Measurements from ENCODE around the gene MPZL1. TPM values are rescaled to one million over a fixed set of nuclear protein-coding genes. Genes with fewer than 3 reads are reported as not detected.

Gene MPZL1
- total and polyA plus RNA-seq, 3 donors from 2014 or later = 148 to 160 (median 154) TPM

DNA sequence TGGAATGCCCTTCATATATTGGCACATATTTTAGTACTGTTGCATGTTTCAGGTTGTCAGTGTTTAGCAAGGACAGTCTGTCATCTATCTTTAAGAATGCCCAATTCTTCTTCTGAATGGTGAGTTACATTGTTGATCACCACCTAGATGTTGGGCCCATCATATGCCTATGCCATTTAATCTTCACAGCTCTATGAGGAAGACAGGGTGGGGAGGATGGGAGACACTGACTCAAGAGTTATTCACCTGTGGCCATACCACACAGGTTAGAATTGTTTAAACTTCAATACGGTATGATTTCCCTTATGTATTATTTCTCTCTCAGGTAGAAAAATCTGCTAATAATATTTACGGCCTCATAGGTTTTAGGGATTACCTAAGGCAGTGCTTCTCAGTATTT lies 44.8 kb downstream of the MPZL1 start:
- Histone ChIP-seq H3K27ac (peak overlapping the region in 1 of 2 donors; percentile 26), H3K36me3 (ENCODE audit: low read depth, missing control alignments) (no peaks in the 10 kb centered on the region), H3K4me3 (no peak overlapping the region), H3K9me3 (no peaks in the 10 kb centered on the region), H3K4me1 (peaks cover 22% of the 10 kb centered on the region), H3K27me3 (no peaks in the 10 kb centered on the region)
- DNase-seq = no peak
- 95% methylated on average over 2 of the region's 2 CpGs for WGBS, 2 donors
- intact Hi-C loops (cut with DNase I; ENCODE audit: low total_unique reads) = no loop called here
- TF ChIP-seq, protein P1, sequence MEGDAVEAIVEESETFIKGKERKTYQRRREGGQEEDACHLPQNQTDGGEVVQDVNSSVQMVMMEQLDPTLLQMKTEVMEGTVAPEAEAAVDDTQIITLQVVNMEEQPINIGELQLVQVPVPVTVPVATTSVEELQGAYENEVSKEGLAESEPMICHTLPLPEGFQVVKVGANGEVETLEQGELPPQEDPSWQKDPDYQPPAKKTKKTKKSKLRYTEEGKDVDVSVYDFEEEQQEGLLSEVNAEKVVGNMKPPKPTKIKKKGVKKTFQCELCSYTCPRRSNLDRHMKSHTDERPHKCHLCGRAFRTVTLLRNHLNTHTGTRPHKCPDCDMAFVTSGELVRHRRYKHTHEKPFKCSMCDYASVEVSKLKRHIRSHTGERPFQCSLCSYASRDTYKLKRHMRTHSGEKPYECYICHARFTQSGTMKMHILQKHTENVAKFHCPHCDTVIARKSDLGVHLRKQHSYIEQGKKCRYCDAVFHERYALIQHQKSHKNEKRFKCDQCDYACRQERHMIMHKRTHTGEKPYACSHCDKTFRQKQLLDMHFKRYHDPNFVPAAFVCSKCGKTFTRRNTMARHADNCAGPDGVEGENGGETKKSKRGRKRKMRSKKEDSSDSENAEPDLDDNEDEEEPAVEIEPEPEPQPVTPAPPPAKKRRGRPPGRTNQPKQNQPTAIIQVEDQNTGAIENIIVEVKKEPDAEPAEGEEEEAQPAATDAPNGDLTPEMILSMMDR (IDR thresholded peaks at IDR 0.05) = no peak
- no peak for TF ChIP-seq POLR2A (IDR thresholded peaks at IDR 0.05)

- TF ChIP-seq, protein P1 (IDR thresholded peaks at IDR 0.05) = no peak
- no peak for TF ChIP-seq POLR2A (IDR thresholded peaks at IDR 0.05)
- intact Hi-C loops (cut with DNase I; ENCODE audit: low total_unique reads) = no loop called here
- no peaks in the 10 kb centered on the region for H3K36me3 ChIP-seq (ENCODE audit: low read depth, missing control alignments)
- H3K4me3 ChIP-seq = no peak overlapping the region
- no peaks in the 10 kb centered on the region for H3K9me3 ChIP-seq
- peaks cover 10% of the 10 kb centered on the region for H3K4me1 ChIP-seq
- H3K27me3 ChIP-seq = no peaks in the 10 kb centered on the region
- no peak overlapping the region for H3K27ac ChIP-seq
- no peak for DNase-seq
Observed at GRCh38 chr1:167767761-167768160, 46.0 kb downstream of the MPZL1 start.

DNA sequence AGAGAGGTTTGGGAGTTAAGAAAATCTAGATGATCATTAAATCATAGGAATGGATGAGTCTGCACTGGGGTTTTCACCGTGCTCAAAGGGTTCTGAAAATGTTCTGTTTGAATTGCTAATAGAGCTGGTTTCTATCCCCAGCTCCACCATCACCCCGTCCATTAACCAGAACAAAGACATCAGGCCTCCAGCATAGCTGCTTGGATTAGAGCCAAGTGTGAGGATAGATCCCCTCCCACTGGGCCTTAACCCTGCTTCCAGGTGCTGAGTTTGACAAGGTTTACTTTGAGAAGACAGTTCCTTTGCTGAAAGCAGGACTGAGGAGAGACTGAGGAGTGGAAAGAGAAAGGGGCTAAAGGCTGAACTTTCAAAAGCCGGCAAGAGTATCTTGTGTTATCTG lies 48.3 kb downstream of the MPZL1 start:
- WGBS, 2 donors = 89 to 91% methylated on average over 3 of the region's 3 CpGs
- no peaks in the 10 kb centered on the region for H3K36me3 ChIP-seq (ENCODE audit: low read depth, missing control alignments)
- H3K4me1 ChIP-seq = no peaks in the 10 kb centered on the region
- intact Hi-C loops (cut with DNase I; ENCODE audit: low total_unique reads) = no loop called here
- no peaks in the 10 kb centered on the region for H3K27me3 ChIP-seq
- DNase-seq = no peak
- no peak for TF ChIP-seq POLR2A (IDR thresholded peaks at IDR 0.05)
- H3K9me3 ChIP-seq = no peaks in the 10 kb centered on the region
- H3K27ac ChIP-seq = no peak overlapping the region
- H3K4me3 ChIP-seq = no peak overlapping the region

DNA sequence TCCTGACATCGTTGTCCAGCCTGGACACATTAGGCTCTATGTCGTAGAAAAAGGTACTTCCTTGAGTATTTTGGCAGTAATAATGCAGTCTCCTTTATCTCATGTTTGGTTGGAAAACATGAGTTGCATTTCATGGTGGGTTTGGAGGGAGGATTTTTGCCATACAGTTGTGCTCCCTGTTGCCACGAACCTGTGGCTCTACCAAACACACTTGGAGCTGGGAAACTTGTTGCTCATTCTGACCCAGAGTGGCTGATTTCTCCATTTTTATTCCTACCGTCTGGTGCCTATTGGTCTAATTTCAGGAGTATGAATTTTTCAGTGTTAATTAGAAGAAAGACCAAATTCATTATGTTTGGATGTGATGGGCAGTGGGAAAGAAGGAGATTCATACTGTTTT lies 50.7 kb downstream of the MPZL1 start:
- intact Hi-C loops (cut with DNase I; ENCODE audit: low total_unique reads) = no loop called here
- Histone ChIP-seq H3K27ac (no peak overlapping the region), H3K4me1 (no peaks in the 10 kb centered on the region), H3K27me3 (no peaks in the 10 kb centered on the region), H3K4me3 (no peak overlapping the region), H3K9me3 (no peaks in the 10 kb centered on the region), H3K36me3 (ENCODE audit: low read depth, missing control alignments) (no peaks in the 10 kb centered on the region)
- no peak for DNase-seq
- 87 to 89% methylated on average over 4 of the region's 4 CpGs for WGBS, 2 donors
- TF ChIP-seq POLR2A (IDR thresholded peaks at IDR 0.05) = no peak
- TF ChIP-seq, protein P1 (IDR thresholded peaks at IDR 0.05) = no peak

- H3K27ac ChIP-seq = no peak overlapping the region
- DNase-seq = no peak
- WGBS, 2 donors = 89 to 97% methylated on average over 2 of the region's 2 CpGs
- no peaks in the 10 kb centered on the region for H3K36me3 ChIP-seq (ENCODE audit: low read depth, missing control alignments)
- TF ChIP-seq, protein P1 (IDR thresholded peaks at IDR 0.05) = no peak
- no peak for TF ChIP-seq POLR2A (IDR thresholded peaks at IDR 0.05)
- no peaks in the 10 kb centered on the region for H3K27me3 ChIP-seq
- no peaks in the 10 kb centered on the region for H3K4me1 ChIP-seq
- intact Hi-C loops (cut with DNase I; ENCODE audit: low total_unique reads) = no loop called here
- H3K9me3 ChIP-seq = no peaks in the 10 kb centered on the region
- H3K4me3 ChIP-seq = no peak overlapping the region
Observed at GRCh38 chr1:167773516-167773915, 51.7 kb downstream of the MPZL1 start.

All from testis (tissue), 3 donors.